Activated B cell treated with CpG ODN at 0.5 μM for 24 hours (primary cell): ENCODE results near the gene INCENP. TPM values are rescaled to one million over a fixed set of nuclear protein-coding genes. Genes with fewer than 3 reads are reported as not detected.

ENCODE experiments used
- ATAC-seq: fragments of 200-7000 bp; cut with Tn5 transposase; one replicate; pipeline ENCODE4 v1.10.0; 2021; ENCODE audit warnings: low read depth, mild to moderate bottlenecking, moderate library complexity
- CTCF ChIA-PET: fragments of 350-600 bp; sonication (Branson Sonifier 250); formaldehyde crosslinking; loops from one replicate; lab custom pipeline; 2021; ENCODE audit warnings: antibody characterized with exemption; lab: Charles Lee
- POLR2A ChIA-PET: fragments of 350-600 bp; sonication (Branson Sonifier 250); formaldehyde crosslinking; loops from one replicate; lab custom pipeline; 2021; ENCODE audit warnings: antibody characterized with exemption; lab: Charles Lee
- DNase-seq: peaks from one replicate; pipeline ENCODE4 v3.0.0; 2022
- H3K27ac Mint-ChIP-seq: one replicate; pipeline ENCODE4 v1.8.0; 2020; ENCODE audit warnings: mixed read lengths
- H3K27me3 Mint-ChIP-seq: one replicate; pipeline ENCODE4 v1.8.0; 2021; ENCODE audit warnings: mixed read lengths
- H3K36me3 Mint-ChIP-seq: one replicate; pipeline ENCODE4 v1.8.0; 2021; ENCODE audit warnings: low read depth, mixed read lengths
- H3K4me1 Mint-ChIP-seq: one replicate; pipeline ENCODE4 v1.8.0; 2021; ENCODE audit warnings: mixed read lengths
- H3K4me3 Mint-ChIP-seq: one replicate; pipeline ENCODE4 v1.8.0; 2020; ENCODE audit warnings: mild to moderate bottlenecking, mixed read lengths
- H3K9me3 Mint-ChIP-seq: one replicate; pipeline ENCODE4 v1.8.0; 2020; ENCODE audit warnings: mixed read lengths
- intact Hi-C: fragments of 100-400 bp; cut with micrococcal nuclease; formaldehyde crosslinking; loops from one replicate; pipeline ENCODE4 v1.15.1; 2024
- total RNA-seq: library from RNA; stranded (reverse); gene quantifications from 2 replicates; pipeline ENCODE4 v1.2.3, GENCODE V29; 2022
- TF ChIP-seq, protein P1 (sequence below): fragments of 200-600 bp; IDR thresholded peaks from one replicate; pipeline ENCODE4 v1.8.0; 2022; ENCODE audit warnings: antibody characterized with exemption, mild to moderate bottlenecking

The INCENP gene
- total RNA-seq, 1 donor from 2014 or later = 34.8 TPM

GRCh38 chr11:62169448-62169847, 45.6 kb downstream of the INCENP start:
- DNase-seq (no peak), ATAC-seq (no peak)
- TF ChIP-seq, protein P1, sequence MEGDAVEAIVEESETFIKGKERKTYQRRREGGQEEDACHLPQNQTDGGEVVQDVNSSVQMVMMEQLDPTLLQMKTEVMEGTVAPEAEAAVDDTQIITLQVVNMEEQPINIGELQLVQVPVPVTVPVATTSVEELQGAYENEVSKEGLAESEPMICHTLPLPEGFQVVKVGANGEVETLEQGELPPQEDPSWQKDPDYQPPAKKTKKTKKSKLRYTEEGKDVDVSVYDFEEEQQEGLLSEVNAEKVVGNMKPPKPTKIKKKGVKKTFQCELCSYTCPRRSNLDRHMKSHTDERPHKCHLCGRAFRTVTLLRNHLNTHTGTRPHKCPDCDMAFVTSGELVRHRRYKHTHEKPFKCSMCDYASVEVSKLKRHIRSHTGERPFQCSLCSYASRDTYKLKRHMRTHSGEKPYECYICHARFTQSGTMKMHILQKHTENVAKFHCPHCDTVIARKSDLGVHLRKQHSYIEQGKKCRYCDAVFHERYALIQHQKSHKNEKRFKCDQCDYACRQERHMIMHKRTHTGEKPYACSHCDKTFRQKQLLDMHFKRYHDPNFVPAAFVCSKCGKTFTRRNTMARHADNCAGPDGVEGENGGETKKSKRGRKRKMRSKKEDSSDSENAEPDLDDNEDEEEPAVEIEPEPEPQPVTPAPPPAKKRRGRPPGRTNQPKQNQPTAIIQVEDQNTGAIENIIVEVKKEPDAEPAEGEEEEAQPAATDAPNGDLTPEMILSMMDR = no peak
- Mint-ChIP-seq H3K27ac (no peak overlapping the region), H3K36me3 (no peaks in the 10 kb centered on the region), H3K4me3 (no peak overlapping the region), H3K4me1 (peaks cover 2% of the 10 kb centered on the region), H3K9me3 (no peaks in the 10 kb centered on the region), H3K27me3 (peaks cover 42% of the 10 kb centered on the region)
- ChIA-PET POLR2A (no interaction called here), CTCF (no interaction called here)
- intact Hi-C loops = no loop called here

GRCh38 chr11:62169935-62170334, 46.1 kb downstream of the INCENP start:
- ChIA-PET CTCF (no interaction called here), POLR2A (interaction anchor here (0.6 kb wide), 1 partner anchor 262 kb away, joined by 3 read pairs; no protein-coding TSS in a partner anchor)
- ATAC-seq (no peak), DNase-seq (no peak)
- no peaks in the 10 kb centered on the region for H3K36me3 Mint-ChIP-seq
- no peak overlapping the region for H3K27ac Mint-ChIP-seq
- peaks cover 40% of the 10 kb centered on the region for H3K27me3 Mint-ChIP-seq
- TF ChIP-seq, protein P1 = no peak
- H3K4me1 Mint-ChIP-seq = peaks cover 2% of the 10 kb centered on the region
- intact Hi-C loops = no loop called here
- no peaks in the 10 kb centered on the region for H3K9me3 Mint-ChIP-seq
- H3K4me3 Mint-ChIP-seq = no peak overlapping the region

- H3K27ac Mint-ChIP-seq = no peak overlapping the region
Observed at GRCh38 chr11:62171261-62171723, 47.5 kb downstream of the INCENP start.

DNA sequence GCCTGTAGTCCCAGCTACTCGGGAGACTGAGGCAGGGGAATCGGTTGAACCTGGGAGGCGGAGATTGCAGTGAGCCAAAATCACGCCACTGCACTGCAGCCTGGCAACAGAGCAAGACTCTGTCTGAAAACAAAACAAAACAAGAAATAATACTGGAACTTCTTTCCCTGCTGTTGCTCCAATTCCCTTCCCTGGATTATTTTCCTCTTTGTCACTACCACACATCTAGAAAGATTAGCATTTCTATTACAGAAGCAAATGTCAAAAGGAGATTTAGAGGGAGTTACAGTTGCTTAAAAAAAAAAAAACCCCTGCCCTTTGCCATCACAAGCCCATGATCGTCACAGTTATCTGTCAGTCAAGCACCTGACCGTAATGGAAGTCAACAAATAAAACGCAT, 48.5 kb downstream of the INCENP start:
- no peak for ATAC-seq
- Mint-ChIP-seq H3K27ac (no peak overlapping the region), H3K27me3 (peaks cover 38% of the 10 kb centered on the region), H3K4me1 (peaks cover 2% of the 10 kb centered on the region), H3K4me3 (no peak overlapping the region), H3K9me3 (no peaks in the 10 kb centered on the region), H3K36me3 (no peaks in the 10 kb centered on the region)
- POLR2A ChIA-PET = no interaction called here
- DNase-seq = no peak
- intact Hi-C loops = no loop called here
- CTCF ChIA-PET = interaction anchor here (0.8 to 1.2 kb wide), 2 partner anchors 30 to 139 kb away, joined by 3 to 4 read pairs; no protein-coding TSS in a partner anchor
- TF ChIP-seq, protein P1 = no peak

More at GRCh38 chr11:62171261-62171723, 47.5 kb downstream of the INCENP start:
- Mint-ChIP-seq H3K9me3 (no peaks in the 10 kb centered on the region), H3K4me3 (no peak overlapping the region), H3K27me3 (peaks cover 38% of the 10 kb centered on the region), H3K36me3 (no peaks in the 10 kb centered on the region), H3K4me1 (peaks cover 2% of the 10 kb centered on the region)
- intact Hi-C loops = loop anchor here (1.0 kb wide), 1 partner anchor 140 kb away; no protein-coding TSS in a partner anchor
- CTCF ChIA-PET = interaction anchor here (0.7 to 1.2 kb wide), 3 partner anchors 13 to 140 kb away, joined by 3 to 4 read pairs (median 3); no protein-coding TSS in a partner anchor
- POLR2A ChIA-PET = interaction anchor here (0.5 kb wide), 1 partner anchor 18 kb away, joined by 3 read pairs; no protein-coding TSS in a partner anchor
- DNase-seq (no peak), ATAC-seq (peak; percentile 28)
- TF ChIP-seq, protein P1 = no peak

DNA sequence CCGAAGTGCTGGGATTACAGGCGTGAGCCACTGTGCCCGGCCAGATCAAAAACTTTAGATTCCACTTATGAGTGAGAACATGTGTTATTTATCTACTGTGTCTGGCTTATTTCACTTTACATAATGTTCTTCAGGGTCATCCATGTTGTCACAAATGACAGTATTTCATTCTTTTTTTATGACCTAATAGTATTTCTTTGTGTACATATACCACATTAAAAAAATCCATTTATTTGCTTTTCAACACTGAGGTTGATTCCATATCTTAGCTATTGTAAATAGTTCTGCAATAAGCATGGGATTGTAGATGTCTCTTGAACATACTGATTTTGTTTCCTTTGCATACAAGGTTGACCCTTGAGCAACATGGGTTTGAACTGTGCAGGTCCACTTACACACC, 53.0 kb downstream of the INCENP start:
- ChIA-PET POLR2A (no interaction called here), CTCF (no interaction called here)
- no peaks in the 10 kb centered on the region for H3K9me3 Mint-ChIP-seq
- TF ChIP-seq, protein P1 = no peak
- H3K4me1 Mint-ChIP-seq = no peaks in the 10 kb centered on the region
- H3K4me3 Mint-ChIP-seq = no peak overlapping the region
- no peaks in the 10 kb centered on the region for H3K36me3 Mint-ChIP-seq
- H3K27ac Mint-ChIP-seq = no peak overlapping the region
- peaks cover 14% of the 10 kb centered on the region for H3K27me3 Mint-ChIP-seq
- intact Hi-C loops = no loop called here
- ATAC-seq (no peak), DNase-seq (no peak)
